Measurements from ENCODE around the gene CRYBB3.
A peak's percentile ranks its signal among the peaks of the same experiment; 100 is the strongest.
"Not testable (repeated sequence)": the region's sequence is repeated elsewhere in the genome, so short reads cannot be mapped to it uniquely, and the experiment has no call there.

Gene CRYBB3

DNA sequence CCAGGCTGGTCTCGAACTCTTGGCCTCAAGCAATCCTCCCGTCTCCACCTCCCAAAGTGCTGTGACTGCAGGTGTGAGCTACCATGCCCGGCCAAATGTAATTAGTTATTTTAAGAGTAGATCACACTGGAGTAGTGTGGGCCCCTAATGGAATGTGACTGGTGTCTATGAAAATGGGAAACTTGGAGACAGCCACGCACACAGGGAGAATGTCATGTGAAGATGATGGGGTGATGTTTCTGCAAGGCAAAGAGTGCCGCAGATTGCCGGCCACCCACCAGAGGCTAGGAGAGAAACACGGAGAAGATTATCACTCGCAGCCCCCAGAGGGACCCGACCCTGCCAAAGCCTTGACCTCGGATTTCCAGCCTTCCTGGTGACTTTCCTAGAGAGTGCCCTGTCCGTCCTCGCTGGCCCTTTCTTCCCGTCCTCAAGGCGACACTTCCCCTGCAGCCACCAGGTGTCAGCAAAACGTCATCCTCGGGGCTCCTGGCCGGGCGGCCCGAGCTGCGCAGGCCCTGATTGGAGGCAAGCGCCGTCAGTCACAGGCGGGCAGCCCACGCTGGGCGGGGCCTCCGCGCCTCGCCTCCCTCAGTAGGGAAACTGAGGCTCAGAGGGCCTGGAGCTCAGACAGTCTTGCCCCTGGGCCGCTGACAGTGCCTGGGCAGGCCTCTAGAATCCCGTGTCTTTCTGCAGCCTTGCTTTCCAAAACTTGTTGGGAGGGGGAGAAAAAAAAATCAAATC lies 36.1 kb downstream of the CRYBB3 start:
- H4K20me1 ChIP-seq (ENCODE audit: insufficient read depth, low read length), result no peaks in the 10 kb centered on the region
- H3K27me3 ChIP-seq (ENCODE audit: low read depth, low read length), result peaks cover 7% of the 10 kb centered on the region; the same call in 1 of the 2 replicates
- H3K36me3 ChIP-seq (replicated peaks; ENCODE audit: low read depth, low read length), result no peaks in the 10 kb centered on the region
- peak overlapping the region; percentile 69 for H3K4me3 ChIP-seq (ENCODE audit: low read length)
- no peaks in the 10 kb centered on the region for H3K9me3 ChIP-seq (ENCODE audit: insufficient read depth, low read length)
- H3K4me2 ChIP-seq (ENCODE audit: low read length), result peak overlapping the region; percentile 81
- TF ChIP-seq EZH2phosphoT487 (IDR thresholded peaks at IDR 0.05; ENCODE audit: low read depth), result no peak
- TF ChIP-seq, protein P1, sequence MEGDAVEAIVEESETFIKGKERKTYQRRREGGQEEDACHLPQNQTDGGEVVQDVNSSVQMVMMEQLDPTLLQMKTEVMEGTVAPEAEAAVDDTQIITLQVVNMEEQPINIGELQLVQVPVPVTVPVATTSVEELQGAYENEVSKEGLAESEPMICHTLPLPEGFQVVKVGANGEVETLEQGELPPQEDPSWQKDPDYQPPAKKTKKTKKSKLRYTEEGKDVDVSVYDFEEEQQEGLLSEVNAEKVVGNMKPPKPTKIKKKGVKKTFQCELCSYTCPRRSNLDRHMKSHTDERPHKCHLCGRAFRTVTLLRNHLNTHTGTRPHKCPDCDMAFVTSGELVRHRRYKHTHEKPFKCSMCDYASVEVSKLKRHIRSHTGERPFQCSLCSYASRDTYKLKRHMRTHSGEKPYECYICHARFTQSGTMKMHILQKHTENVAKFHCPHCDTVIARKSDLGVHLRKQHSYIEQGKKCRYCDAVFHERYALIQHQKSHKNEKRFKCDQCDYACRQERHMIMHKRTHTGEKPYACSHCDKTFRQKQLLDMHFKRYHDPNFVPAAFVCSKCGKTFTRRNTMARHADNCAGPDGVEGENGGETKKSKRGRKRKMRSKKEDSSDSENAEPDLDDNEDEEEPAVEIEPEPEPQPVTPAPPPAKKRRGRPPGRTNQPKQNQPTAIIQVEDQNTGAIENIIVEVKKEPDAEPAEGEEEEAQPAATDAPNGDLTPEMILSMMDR (IDR thresholded peaks at IDR 0.05; ENCODE audit: low read depth, low read length), result peak; percentile 94
- H3K27ac ChIP-seq (ENCODE audit: low read length), result no peak overlapping the region
- peak overlapping the region; percentile 98 for H2AFZ ChIP-seq (ENCODE audit: low read depth, low read length)
- peaks cover 4% of the 10 kb centered on the region; the same call in 1 of the 2 replicates for H3K4me1 ChIP-seq (ENCODE audit: low read length)
- H3K79me2 ChIP-seq (ENCODE audit: low read length), result no peaks in the 10 kb centered on the region
- no peak overlapping the region for H3K9ac ChIP-seq (ENCODE audit: low read length)

DNA sequence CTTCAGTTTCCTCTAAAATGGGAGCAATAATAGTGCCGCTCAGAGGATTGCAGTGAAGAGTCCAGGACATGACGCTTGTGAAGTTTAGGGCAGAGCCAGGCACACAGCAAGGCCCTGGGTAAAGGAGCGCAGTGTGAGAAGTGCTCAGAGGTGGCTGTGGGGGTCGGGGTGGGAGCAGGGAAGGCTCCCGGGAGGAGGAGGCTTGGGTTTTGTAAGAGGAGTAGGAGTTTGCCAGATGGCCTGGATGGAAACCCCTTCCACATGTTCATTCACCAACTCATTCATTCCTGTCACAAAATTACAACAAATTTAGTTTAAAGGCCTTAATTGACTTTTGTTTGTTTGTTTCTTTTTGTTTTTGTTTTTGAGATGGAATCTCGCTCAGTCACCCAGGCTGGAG lies 36.8 kb downstream of the CRYBB3 start:
- TF ChIP-seq, protein P1 (IDR thresholded peaks at IDR 0.05; ENCODE audit: low read depth, low read length), result no peak
- no peak for TF ChIP-seq EZH2phosphoT487 (IDR thresholded peaks at IDR 0.05; ENCODE audit: low read depth)
- Histone ChIP-seq H2AFZ (ENCODE audit: low read depth, low read length) (peak overlapping the region; percentile 98), H3K9ac (ENCODE audit: low read length) (no peak overlapping the region), H3K4me3 (ENCODE audit: low read length) (peak overlapping the region; percentile 69), H3K27ac (ENCODE audit: low read length) (no peak overlapping the region), H3K36me3 (replicated peaks; ENCODE audit: low read depth, low read length) (no peaks in the 10 kb centered on the region), H4K20me1 (ENCODE audit: insufficient read depth, low read length) (no peaks in the 10 kb centered on the region), H3K27me3 (ENCODE audit: low read depth, low read length) (peaks cover 7% of the 10 kb centered on the region; the same call in 1 of the 2 replicates), H3K79me2 (ENCODE audit: low read length) (no peaks in the 10 kb centered on the region), H3K4me2 (ENCODE audit: low read length) (peak overlapping the region; percentile 81), H3K4me1 (ENCODE audit: low read length) (peaks cover 4% of the 10 kb centered on the region; the same call in 1 of the 2 replicates), H3K9me3 (ENCODE audit: insufficient read depth, low read length) (no peaks in the 10 kb centered on the region)

DNA sequence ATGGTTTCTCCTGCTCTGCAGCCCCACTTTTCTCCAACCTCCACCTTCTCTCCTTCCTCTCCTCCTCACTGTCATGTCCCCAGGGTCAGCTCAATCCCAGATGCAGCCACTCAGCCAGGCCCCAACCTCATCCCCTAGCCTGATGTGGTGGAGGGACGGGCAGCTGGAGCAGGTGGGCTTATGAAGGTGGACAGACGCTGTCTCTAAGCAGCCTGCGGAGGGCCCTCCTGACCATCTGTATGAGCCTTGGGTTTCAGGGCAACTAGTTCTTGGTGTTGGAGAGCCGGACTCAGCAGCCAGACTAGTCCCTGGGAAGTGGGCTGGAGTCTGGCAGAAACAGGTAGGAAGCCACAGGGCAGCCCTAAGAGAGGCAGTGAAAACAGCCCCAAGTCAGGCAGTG lies 37.8 kb downstream of the CRYBB3 start:
- Histone ChIP-seq H3K27me3 (ENCODE audit: low read depth, low read length) (peaks cover 7% of the 10 kb centered on the region; the same call in 1 of the 2 replicates), H3K79me2 (ENCODE audit: low read length) (no peaks in the 10 kb centered on the region), H4K20me1 (ENCODE audit: insufficient read depth, low read length) (no peaks in the 10 kb centered on the region), H3K27ac (ENCODE audit: low read length) (no peak overlapping the region), H2AFZ (ENCODE audit: low read depth, low read length) (no peak overlapping the region), H3K4me2 (ENCODE audit: low read length) (no peak overlapping the region), H3K9ac (ENCODE audit: low read length) (no peak overlapping the region), H3K4me1 (ENCODE audit: low read length) (peaks cover 4% of the 10 kb centered on the region; the same call in 1 of the 2 replicates), H3K9me3 (ENCODE audit: insufficient read depth, low read length) (no peaks in the 10 kb centered on the region), H3K36me3 (replicated peaks; ENCODE audit: low read depth, low read length) (no peaks in the 10 kb centered on the region), H3K4me3 (ENCODE audit: low read length) (no peak overlapping the region)
- TF ChIP-seq, protein P1 (IDR thresholded peaks at IDR 0.05; ENCODE audit: low read depth, low read length), result no peak
- no peak for TF ChIP-seq EZH2phosphoT487 (IDR thresholded peaks at IDR 0.05; ENCODE audit: low read depth)

DNA sequence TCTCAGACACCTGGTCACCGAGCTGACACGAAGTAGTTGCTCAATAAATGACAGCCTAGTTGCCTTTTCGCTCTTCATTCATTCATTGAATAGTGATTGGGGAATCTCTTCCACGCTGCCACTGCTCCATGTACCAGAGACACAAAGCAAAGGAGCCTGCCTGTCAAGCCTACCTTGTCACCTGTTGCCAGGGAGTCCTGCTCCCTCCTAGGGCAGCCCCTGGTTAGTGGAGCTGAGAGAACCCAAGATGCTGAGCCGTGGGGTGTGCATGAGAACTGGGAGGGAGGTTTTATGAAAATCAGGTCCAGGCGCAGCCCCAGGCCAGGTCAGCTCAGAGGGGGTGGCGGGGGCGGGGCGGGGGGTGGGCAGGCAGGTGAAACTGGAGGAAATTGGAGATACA lies 38.4 kb downstream of the CRYBB3 start:
- H3K36me3 ChIP-seq (replicated peaks; ENCODE audit: low read depth, low read length); H3K9me3 ChIP-seq (ENCODE audit: insufficient read depth, low read length); H4K20me1 ChIP-seq (ENCODE audit: insufficient read depth, low read length); H3K27me3 ChIP-seq (ENCODE audit: low read depth, low read length); H3K4me2 ChIP-seq (ENCODE audit: low read length); H3K79me2 ChIP-seq (ENCODE audit: low read length); H3K27ac ChIP-seq (ENCODE audit: low read length); H3K4me3 ChIP-seq (ENCODE audit: low read length); H2AFZ ChIP-seq (ENCODE audit: low read depth, low read length); H3K9ac ChIP-seq (ENCODE audit: low read length); H3K4me1 ChIP-seq (ENCODE audit: low read length): not testable (repeated sequence)

DNA sequence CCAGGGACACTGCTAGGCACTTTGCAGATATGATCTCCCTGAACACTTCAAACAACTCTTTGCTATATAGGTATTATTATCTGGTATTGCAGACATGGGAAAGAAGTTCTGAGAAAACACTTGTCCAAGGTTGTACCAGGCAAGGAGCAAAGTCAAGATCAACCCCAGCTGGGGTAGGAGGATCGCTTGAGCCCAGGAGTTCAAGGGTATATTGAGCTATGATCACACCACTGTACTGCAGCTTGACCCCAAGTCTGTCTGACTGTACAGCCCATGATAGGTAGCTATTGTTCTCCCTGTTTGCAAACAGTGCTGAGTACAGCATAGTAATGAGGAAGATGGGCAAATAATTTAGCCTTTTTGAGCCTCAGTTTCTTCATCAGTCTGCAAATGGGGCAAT lies 55.5 kb downstream of the CRYBB3 start:
- not testable (repeated sequence) for H3K4me3 ChIP-seq (ENCODE audit: low read length); H4K20me1 ChIP-seq (ENCODE audit: insufficient read depth, low read length); H3K79me2 ChIP-seq (ENCODE audit: low read length); H3K27ac ChIP-seq (ENCODE audit: low read length); H2AFZ ChIP-seq (ENCODE audit: low read depth, low read length); H3K9me3 ChIP-seq (ENCODE audit: insufficient read depth, low read length); H3K4me2 ChIP-seq (ENCODE audit: low read length); H3K27me3 ChIP-seq (ENCODE audit: low read depth, low read length); H3K9ac ChIP-seq (ENCODE audit: low read length); H3K36me3 ChIP-seq (replicated peaks; ENCODE audit: low read depth, low read length); H3K4me1 ChIP-seq (ENCODE audit: low read length)

All from OCI-LY3 (cell line).